ENCODE results near the gene CDC42EP4.

DNA sequence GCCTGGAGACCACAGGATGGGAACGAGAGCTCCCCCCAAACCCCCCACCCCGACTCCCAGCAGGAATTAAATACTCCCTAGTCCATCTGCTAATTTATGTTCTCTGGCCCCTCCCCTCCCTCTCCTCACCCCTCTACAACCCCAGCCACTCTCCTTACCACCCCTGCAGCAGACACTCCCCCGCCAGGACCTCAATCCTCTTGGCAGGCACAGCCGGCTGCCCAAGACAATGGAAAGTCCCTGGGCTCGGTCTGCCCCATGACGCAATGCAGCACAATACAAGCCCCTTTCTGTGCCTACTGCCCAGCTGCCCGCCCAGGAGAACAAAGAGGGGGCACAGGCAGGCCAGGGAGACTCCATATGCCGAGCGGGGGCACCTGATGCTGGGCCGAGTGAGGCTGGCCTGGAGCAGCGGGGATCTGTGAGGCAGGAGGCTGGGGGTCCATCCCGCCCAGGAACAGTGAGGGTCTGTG is 30.3 kb upstream of the CDC42EP4 start:
- TF ChIP-seq POLR2A (IDR thresholded peaks at IDR 0.05) = no peak
- TF ChIP-seq, protein P1, sequence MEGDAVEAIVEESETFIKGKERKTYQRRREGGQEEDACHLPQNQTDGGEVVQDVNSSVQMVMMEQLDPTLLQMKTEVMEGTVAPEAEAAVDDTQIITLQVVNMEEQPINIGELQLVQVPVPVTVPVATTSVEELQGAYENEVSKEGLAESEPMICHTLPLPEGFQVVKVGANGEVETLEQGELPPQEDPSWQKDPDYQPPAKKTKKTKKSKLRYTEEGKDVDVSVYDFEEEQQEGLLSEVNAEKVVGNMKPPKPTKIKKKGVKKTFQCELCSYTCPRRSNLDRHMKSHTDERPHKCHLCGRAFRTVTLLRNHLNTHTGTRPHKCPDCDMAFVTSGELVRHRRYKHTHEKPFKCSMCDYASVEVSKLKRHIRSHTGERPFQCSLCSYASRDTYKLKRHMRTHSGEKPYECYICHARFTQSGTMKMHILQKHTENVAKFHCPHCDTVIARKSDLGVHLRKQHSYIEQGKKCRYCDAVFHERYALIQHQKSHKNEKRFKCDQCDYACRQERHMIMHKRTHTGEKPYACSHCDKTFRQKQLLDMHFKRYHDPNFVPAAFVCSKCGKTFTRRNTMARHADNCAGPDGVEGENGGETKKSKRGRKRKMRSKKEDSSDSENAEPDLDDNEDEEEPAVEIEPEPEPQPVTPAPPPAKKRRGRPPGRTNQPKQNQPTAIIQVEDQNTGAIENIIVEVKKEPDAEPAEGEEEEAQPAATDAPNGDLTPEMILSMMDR (IDR thresholded peaks at IDR 0.05) = no peak

Data from vagina (tissue), 2 donors.